ENCODE results near the gene ASAP2.

- TF ChIP-seq, protein P1, sequence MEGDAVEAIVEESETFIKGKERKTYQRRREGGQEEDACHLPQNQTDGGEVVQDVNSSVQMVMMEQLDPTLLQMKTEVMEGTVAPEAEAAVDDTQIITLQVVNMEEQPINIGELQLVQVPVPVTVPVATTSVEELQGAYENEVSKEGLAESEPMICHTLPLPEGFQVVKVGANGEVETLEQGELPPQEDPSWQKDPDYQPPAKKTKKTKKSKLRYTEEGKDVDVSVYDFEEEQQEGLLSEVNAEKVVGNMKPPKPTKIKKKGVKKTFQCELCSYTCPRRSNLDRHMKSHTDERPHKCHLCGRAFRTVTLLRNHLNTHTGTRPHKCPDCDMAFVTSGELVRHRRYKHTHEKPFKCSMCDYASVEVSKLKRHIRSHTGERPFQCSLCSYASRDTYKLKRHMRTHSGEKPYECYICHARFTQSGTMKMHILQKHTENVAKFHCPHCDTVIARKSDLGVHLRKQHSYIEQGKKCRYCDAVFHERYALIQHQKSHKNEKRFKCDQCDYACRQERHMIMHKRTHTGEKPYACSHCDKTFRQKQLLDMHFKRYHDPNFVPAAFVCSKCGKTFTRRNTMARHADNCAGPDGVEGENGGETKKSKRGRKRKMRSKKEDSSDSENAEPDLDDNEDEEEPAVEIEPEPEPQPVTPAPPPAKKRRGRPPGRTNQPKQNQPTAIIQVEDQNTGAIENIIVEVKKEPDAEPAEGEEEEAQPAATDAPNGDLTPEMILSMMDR (IDR thresholded peaks at IDR 0.05; ENCODE audit: low read length) = no peak
- no peak for TF ChIP-seq EZH2 (IDR thresholded peaks at IDR 0.05; ENCODE audit: borderline replicate concordance, low read length)
Measured at GRCh38 chr2:9332136-9332852, 125.7 kb downstream of the ASAP2 start.
